ENCODE measurements around the gene ETHE1.

The ETHE1 gene

DNA sequence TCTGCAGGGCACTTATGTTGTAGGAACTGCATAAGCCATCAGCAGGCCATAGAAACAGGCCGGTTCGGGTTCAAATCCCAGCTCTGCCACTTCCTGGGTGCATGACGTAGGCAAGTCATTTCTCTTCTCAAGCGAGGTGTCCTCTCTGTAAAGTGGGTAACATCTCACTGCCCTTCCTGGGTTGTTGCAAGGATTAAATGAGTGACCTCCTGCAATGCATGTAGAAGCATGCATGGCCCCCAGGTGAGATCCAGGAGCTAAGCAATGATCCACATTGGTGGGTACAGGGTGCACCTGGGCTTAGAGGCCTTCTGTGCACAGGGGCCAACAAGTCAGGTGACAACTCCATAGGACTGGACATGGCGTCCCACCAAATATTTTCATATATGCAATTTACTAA, 36.2 kb downstream of the ETHE1 start:
- no peak for DNase-seq (ENCODE audit: low read depth, low spot score)

DNA sequence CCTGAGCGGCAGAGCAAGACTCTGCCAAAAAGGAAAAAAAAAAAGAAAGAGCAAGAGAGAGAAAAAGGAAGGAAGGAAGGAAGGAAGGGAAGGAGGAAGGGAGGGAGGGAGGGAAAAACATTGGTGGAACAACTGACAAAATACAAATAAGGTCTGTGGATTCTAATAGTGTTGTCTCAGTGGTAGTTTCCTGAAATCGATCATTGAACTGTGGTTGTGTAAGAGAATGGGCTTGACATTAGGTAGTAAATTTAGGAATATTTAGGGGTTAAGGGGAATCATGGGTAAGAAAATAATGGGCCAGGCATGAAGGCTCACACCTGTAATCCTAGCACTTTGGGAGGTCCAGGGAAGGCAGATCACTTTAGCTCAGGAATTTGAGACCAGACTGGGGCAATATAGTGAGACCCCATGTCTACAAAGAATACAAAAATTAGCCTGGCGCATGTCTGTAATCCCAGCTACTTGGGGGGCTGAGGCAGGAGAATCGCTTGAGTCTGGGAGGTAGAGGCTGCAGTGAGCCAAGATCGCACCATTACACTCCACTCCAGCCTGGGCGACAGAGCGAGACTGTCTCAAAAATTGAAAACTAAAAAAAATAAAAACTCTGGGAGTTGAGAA, 36.9 kb downstream of the ETHE1 start:
- no peak for DNase-seq (ENCODE audit: low read depth, low spot score)

DNA sequence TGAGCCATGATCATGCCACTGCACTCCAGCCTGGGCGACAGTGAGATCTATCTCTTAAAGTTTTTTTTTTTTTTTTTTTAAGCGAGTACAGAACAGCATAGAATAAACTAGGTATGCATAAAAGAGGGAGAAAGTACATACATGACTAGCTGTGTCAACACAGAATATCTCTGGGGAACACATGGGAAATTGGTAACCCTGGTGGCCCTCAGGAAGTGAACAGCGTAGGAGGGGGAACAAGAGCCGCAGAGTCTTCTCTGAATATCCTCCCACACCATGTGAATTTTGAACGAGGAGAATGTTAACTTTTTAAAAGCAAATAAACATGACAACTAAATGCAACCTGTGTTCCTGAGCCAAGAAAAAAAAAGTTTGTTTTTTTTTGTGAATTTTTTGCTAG, 37.7 kb downstream of the ETHE1 start:
- DNase-seq (ENCODE audit: low read depth, low spot score), result no peak

DNA sequence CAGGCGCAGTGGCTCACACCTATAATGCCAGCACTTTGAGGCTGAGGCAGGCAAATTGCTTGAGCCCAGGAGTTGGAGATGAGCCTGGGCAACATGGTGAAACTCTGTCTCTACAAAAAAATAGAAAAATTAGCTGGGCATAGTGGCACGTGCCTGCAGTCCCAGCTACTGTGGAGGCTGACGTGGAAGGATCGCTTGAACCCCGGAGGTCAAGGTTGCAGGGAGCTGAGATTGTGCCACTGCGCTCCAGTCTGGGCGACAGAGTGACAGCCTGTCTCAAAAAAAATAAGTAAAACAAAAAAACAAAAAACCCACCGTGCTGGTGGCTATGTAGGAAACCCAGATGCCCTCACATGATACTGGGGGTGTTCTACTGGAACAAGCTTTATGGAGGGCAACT, 38.8 kb downstream of the ETHE1 start:
- DNase-seq (ENCODE audit: low read depth, low spot score), result no peak

DNA sequence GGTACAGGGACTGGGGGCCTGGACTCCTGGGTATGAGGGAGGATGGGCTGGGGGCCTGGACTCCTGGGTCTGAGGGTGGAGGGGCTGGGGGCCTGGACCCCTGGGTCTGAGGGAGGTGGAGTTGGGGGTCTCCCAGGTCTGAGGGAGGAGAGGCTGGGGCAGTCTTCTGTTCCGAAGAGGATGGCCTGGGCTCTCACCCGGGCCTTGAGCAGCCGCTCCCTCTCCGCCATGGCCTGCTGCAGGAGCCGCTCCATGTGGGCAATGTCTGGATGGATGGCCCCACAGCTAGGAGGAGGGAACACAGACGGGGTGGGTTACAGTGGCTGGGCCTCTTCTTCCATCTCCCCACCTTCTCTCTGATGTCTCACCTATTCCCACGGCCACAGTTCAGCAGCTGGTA, 40.6 kb downstream of the ETHE1 start:
- DNase-seq (ENCODE audit: low read depth, low spot score), result no peak

DNA sequence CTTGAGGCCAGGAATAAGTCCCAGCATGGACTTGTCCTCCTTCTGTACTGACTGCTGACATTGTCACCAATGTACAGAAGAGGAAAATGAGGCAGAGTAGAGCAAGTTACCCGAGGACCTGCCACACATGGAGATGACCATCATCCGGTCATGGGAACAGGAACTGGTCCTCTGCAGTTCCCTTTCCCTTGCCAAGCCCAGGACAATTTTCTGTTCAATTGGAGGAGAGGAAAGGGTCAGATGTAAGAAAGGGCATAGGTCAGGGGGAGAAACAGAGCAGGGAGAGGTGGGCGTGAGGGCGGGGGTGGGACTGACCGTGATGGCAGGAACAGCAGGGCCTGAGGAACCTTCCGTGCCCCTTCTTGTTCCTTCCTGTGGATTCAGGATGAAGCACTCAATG, 41.0 kb downstream of the ETHE1 start:
- DNase-seq (ENCODE audit: low read depth, low spot score), result no peak

DNA sequence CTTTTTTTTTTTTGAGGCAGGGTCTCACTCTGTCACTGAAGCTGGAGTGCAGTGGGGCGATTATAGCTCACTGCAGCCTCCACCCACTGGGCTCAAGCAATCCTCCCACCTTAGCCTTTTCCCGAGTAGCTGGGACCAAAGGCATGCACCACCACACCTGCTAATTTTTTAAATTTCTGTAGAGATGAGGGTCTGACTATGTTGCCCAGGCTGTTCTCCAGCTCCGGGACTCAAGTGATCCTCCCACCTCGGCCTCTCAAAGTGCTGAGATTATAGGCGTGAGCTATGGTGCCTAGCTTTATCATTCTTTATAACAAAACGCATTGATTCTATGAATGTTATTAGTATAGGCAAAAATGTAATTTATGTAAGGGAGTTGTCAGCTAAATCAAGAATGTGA, 43.7 kb downstream of the ETHE1 start:
- DNase-seq (ENCODE audit: low read depth, low spot score), result no peak

DNA sequence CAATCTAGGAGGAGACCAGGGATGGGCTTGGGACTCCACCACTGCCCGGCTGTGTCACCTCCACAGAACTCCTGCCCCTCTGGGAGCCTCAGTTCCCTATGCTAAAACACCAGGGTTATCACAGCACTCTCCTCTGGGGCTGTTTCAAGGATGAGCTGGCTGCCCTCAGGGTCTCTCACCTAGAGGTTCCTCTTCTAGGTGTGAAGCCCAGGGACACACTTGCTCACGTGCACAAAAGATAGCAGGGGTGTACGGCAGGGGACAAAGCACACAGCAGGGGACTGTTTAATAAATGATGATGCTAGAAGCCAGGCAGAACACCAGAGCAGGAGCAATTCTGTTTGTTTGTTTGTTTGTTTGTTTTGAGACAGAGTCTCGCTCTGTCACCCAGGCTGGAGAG, 44.8 kb downstream of the ETHE1 start:
- DNase-seq (ENCODE audit: low read depth, low spot score), result no peak

DNA sequence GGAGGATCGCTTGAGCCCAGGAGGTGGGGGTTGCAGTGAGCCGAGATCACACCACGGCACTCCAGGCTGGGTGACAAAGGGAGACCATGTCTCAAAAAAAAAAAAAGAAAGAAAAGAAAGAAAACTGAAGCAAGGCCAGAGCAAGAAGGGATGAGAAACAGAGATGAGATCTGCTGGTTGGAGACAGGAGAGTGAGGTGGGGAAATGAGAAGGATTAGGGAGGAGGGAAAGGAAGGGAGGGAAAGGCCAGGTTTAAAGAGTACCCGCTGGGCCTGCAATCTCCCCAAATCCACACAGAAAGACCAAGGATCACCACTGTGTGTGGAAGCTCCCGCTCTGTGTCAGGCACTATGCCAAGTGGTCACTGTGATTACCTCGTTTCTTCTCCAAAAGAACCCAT, 45.3 kb downstream of the ETHE1 start:
- DNase-seq (ENCODE audit: low read depth, low spot score), result no peak

DNA sequence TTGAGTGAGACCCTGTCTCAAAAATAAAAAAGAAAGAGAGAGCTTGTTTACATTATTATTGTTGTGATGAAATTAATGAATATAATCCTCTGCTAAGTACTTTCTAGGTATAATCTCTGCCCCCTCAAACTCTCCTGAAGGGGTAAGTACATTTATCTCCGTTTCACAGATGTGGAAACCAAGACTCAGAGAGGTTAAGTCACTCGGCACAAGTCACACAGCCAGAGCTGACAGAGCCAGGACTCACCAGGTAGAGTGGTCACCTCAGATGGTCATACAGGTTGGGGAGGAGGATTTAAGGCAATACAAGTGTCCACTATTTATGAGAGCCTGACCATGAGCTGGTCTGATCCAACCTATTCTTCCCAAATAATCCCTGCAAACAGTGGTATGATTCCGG, 46.4 kb downstream of the ETHE1 start:
- no peak for DNase-seq (ENCODE audit: low read depth, low spot score)

DNA sequence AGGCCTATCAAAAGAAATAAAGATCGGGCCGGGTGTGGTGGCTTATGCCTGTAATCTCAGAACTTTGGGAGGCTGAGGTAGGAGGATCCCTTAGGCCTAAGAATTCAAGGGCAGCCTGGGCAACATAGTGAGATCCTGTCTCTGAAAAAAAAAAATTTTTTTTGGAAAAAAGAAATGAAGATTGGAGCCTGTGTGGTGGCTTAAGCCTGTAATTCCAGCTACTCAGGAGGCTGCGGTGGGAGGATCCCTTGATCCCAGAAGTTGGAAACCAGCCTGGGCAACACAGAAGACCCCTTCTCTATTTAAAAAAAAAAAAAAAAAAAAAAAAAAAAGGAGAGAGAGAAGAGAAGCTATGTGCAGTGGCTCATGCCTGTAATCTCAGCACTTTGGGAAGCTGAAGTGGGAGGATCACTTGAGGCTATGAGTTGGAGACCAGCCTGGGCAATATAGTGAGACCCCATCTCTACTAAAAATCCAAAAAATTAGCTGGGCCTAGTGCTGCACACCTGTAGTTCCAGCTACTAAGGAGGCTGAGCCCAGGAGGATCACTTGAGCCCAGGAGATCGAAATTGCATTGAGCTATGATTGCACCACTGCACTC, 46.9 kb downstream of the ETHE1 start:
- DNase-seq (ENCODE audit: low read depth, low spot score), result no peak

DNA sequence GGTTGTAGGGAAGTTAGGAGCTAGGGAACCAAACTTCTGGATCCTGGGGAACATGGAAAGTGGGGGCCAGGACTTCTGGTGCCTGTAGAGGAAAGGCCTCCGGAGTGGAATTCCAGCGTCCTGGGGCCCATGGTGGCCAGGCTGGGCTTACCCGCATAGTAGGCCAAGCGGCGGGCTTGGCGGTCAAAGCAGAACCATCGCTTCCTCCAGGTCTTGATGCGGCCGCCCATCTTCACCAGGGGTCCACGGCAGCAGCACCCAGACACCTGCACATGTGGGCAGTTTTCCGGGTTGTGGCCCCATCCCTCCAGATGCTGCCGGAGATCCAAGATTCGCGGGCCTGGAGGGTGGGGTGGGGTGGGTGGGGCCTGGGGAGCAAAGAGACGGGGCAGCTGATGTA, 47.8 kb downstream of the ETHE1 start:
- DNase-seq (ENCODE audit: low read depth, low spot score), result no peak

DNA sequence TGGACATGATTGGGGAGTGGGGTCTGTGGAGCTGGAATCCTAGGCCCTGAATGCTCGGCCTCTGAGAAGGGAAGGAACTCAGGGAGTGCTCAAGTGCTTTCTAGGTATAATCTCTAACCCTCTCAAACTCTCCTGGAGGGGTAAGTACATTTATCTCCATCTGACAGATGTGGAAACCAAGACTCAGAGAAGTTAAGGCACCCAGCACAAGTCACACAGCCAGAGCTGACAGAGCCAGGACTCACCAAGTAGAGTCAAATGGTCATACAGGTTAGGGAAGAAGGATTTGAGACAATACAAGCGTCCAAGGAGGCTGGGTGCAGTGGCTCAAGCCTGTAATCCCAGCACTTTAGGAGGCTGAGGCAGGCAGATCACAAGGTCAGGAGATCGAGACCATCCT, 48.7 kb downstream of the ETHE1 start:
- no peak for DNase-seq (ENCODE audit: low read depth, low spot score)

DNA sequence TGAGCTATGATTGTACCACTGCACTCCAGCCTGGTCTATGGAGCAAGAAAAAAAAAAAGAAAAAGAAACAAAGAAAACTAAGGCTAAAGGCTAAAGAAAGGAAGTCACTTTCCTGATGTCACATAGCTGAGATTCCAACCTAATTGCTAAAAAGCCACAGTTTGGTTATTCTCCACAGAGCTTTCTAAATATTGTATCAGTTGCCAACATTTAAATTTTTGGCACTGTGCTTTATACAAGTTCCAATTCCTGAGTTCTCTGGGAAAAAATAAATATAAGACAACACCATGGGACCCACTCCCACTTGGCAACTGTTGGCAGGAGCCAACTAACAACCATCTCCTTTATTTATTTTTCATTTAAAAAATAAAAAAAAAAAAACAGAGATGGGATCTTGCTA, 50.4 kb downstream of the ETHE1 start:
- DNase-seq (ENCODE audit: low read depth, low spot score), result no peak

DNA sequence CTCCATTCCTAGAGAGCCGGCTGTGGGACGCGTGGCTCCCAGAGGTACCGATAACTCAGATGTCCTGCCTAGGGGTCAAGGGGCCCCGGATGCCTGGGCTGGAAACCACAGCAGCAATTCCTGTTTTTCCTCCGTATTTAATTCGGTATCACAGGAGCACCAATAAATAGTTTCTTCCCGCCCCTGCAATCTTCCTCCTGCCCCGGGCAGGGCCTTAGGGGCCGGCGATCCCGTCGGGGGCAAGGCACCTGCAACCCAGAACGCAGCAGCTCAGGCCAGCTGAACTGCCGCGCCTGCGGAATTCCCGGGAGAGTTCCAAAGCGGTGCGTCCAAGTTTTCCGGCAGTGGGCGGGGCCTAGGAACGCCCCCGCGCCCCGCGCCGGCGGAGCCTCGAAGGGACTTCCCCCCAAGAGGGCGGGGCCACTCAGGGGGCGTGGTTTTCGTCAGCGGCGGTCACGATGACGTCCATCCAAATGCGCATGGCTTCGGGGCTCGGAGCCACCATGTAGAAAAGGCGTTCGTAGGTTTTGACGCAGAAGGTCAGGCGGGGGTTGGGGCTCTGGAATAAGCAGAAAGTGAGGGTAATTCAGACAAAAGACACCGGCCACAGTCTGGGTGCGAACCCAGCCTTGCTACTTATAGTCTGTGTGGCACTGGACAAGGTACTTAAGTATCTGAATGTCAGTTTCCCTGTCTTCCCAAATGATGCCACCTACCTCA, 51.9 kb downstream of the ETHE1 start:
- DNase-seq (ENCODE audit: low read depth, low spot score), result peak; percentile 56

DNA sequence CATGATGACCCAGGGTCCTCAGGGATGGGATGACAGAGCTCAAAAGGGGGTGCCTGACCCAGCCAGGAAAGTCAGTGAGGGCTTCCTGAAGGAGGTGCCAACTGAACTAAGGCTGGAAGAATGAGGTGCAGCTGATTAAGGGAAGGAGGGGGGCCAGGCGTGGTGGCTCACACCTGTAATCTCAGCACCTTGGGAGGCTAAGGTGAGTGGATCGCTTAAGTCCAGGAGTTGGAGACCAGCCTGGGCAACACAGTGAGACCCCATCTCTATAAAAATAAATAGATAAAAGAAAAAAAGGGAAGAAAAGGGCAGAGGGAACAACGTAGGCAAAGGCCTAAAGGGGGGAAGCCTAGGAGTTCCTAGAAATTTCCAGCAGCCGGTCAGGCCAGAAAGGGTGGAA, 52.5 kb downstream of the ETHE1 start:
- DNase-seq (ENCODE audit: low read depth, low spot score), result no peak

DNA sequence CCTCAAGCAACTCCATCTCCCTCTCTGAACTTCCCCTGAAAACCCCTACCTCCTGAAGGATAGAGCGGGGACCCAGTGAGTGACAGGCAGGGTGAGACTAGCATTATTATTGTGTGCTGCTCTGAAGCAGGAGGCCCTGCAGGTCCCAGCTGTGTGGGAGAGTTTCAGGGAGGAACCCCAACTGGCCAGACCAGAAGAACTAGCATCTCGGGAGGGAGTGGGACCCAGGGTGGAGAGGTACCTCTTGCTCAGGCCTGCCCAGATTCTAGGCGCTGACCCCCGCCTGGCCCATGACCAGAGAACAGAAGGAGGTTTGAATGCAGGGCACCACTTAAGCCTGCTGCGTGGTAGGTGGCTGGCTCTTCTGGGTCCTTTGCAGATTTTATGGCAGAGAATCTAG, 55.9 kb downstream of the ETHE1 start:
- DNase-seq (ENCODE audit: low read depth, low spot score), result no peak

DNA sequence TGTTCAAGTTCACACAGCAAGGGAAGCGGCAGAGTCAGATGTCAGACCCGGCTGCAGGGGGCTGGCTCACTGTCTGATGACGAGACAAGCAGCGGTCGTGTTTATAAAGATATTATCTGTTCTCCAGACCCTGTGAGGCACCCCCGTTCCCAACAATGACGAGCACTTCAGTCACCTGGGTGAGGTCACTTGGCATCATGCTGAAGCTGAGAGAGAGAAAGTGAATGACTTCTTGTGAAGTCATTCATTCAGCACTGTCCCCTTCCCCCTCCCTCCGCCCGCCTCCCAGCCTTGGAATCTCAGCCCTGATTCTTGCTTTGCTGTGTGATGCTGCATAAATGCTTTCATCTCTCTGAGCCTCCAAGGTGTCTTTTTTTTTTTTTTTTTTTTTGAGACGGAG, 56.7 kb downstream of the ETHE1 start:
- DNase-seq (ENCODE audit: low read depth, low spot score), result no peak

DNA sequence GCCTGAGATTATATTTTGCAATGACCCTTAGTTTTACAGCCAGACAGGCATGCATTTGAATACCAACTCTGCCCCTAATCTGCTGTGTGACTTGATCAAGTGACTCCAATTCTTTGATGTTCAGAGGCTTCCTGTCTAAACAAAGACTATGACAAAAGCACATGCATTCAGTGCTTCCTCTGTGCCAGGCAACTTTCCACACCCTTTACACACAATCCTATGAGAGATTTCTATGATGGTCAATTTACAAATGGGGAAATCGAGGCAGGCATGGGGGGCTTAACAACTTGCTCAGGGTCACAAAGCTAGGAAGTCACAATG, 57.9 kb downstream of the ETHE1 start:
- no peak for DNase-seq (ENCODE audit: low read depth, low spot score)

DNA sequence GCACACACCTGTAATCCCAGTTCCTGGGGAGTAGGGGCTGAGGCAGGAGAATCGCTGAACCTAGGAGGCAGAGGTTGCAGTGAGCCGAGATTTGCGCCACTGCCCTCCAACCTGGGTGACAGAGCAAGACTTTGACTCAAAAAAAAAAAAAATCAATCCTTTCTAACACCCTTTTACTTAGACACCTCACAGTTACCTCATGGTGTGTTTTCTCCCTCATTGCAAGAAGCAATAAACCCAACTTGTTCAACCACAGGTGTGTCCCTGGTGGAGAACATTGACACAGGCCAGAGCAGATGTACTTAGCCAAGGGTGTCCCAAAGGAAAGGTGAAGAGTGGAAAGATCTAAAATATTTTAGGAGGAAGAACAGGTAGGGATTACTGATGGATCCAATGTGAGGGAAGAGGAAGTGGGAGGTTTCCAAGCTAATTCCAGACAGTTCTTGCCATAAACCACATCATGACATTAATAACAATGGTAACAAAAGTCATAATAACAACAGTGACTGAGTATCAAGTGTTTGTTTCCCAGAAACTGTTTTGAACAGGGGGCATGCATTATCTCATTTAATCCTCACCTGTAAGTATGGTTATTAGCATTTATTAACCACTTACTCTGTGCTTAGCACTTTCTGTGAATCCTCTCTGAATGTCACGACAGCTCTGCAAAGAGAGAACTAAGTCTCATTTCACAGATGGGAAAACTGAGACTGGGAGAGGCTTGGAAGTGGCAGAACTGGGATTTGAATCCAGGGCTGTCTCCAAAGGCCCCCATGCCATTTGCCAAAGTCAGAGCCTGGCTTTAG, 58.4 kb downstream of the ETHE1 start:
- no peak for DNase-seq (ENCODE audit: low read depth, low spot score)

DNA sequence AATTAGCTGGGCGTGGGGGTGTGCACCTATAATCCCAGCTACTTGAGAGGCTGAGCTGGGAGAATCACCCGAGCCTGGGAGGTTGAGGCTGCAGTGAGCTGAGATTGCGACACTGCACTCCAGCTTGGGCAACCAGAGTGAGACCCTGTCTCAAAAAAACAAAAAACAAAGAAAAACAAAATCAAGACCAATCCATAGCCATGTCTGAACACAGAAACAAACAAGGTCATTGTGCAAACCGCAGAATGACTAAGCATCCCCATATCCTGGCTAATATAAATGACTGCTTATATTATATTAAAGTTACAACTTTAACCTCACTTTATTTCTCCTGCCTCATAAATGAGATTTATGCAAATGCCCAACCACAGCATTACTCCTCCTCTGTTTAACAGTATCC, 59.3 kb downstream of the ETHE1 start:
- no peak for DNase-seq (ENCODE audit: low read depth, low spot score)

DNA sequence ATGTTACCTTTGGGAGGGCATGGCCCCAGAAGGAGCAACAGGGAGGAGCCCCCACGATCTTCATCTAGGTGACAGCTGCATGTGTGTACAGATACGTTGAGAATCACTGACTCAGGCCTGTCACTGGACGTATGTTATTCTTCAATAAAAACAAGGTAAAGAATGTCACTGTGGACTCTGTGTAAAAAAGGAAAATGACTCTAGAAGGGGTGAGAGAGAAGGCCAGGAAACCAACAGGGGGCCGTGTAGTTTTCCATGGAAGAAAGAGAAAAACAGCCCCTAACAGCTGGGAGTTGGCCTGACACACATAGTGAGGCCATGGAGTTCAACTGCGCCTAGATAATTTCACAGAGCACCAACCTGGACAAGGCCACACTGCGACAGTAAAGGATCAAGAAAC, 59.7 kb downstream of the ETHE1 start:
- DNase-seq (ENCODE audit: low read depth, low spot score), result no peak

DNA sequence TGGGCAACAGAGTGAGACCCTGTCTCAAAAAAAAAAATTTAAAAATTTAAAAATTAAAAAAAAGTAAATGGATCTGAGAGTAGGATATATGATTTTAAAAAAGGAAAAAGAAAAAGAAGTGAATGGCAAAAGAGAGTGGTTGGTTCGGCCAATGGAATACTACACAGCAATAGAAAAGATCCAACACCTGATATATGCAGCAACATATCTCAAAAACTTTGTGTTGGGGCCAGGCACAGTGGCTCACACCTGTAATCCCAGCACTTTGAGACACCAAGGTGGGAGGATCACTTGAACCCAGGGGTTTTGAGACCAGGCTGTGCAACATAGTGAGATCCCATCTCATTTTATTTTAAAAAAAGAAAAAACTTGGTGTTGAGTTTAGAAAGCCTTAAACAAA, 60.2 kb downstream of the ETHE1 start:
- DNase-seq (ENCODE audit: low read depth, low spot score), result no peak
